Measurements from ENCODE around the gene YIPF3. TPM values are rescaled to one million over a fixed set of nuclear protein-coding genes. Genes with fewer than 3 reads are reported as not detected.

Gene YIPF3
- total RNA-seq, 2 donors from 2014 or later: 162 to 180 TPM

DNA sequence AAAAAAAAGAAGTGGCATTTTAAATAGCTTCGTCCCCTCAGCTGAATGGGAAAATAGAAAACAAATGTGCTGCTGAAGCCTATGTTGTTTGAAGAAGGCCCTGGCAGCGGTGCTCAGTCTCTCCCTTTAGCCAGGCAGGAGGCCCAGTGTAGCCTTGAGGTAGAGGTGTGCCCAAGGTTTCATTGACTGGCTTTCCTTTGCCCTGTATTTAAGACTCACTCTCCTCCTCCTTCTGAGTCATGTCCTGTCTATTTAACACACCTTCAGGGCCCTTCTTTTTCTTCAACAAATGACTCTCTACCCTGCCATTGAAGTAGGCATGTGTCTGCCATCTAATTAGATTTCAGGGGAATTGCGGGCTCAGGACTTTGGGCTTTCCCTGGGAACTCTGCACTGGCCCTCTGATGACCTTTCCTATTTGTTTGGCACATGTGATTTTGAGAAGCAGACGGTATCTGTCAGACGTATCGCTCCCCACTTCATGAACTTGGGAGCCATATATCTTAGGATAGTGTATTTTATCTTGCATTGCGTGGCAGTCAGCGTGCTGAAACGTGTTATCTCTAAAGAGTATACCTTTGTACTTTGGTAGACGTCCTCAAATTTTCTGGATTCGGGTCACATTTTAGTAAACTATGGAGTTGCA, 35.0 kb downstream of the YIPF3 start:
- peaks cover 7% of the 10 kb centered on the region for H3K4me1 ChIP-seq (replicated peaks)
- no peaks in the 10 kb centered on the region for H3K36me3 ChIP-seq
- DNase-seq (ENCODE audit: low spot score): no peak
- no peak overlapping the region for H3K4me3 ChIP-seq
- H3K9me3 ChIP-seq: no peaks in the 10 kb centered on the region
- 75% methylated on average over 11 of the region's 11 CpGs for WGBS
- TF ChIP-seq CTCF (IDR thresholded peaks at IDR 0.05) (no peak), POLR2AphosphoS5 (IDR thresholded peaks at IDR 0.05) (no peak), POLR2A (IDR thresholded peaks at IDR 0.05) (no peak)
- H3K27me3 ChIP-seq (replicated peaks; ENCODE audit: insufficient read depth): no peaks in the 10 kb centered on the region
- H3K27ac ChIP-seq: no peak overlapping the region
- intact Hi-C loops (cut with DNase I): no loop called here

DNA sequence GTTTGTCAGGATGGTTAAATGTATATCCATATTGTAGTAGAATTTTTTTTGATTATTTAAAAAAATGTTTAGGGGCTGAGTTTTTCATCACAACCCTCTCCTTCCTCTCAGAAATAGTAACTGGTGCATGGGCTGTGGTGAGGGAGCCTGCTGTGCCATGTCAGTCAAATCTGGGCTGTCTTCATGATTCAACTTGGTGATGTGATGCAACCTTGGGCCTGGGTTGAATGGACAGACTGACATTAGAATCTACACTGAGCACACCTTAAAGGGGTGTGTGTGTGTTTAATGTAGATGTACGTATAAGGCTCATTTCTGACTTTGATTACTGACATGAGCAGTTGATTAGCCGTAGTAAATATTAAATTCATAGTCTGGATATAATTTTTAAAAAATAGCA, 35.7 kb downstream of the YIPF3 start:
- Histone ChIP-seq H3K27me3 (replicated peaks; ENCODE audit: insufficient read depth) (no peaks in the 10 kb centered on the region), H3K4me3 (no peak overlapping the region), H3K4me1 (replicated peaks) (peaks cover 7% of the 10 kb centered on the region), H3K36me3 (no peaks in the 10 kb centered on the region), H3K27ac (no peak overlapping the region), H3K9me3 (no peaks in the 10 kb centered on the region)
- TF ChIP-seq POLR2AphosphoS5 (IDR thresholded peaks at IDR 0.05) (no peak), POLR2A (IDR thresholded peaks at IDR 0.05) (no peak), CTCF (IDR thresholded peaks at IDR 0.05) (no peak)
- WGBS: 95% methylated on average over 2 of the region's 2 CpGs
- no peak for DNase-seq (ENCODE audit: low spot score)
- intact Hi-C loops (cut with DNase I): no loop called here

DNA sequence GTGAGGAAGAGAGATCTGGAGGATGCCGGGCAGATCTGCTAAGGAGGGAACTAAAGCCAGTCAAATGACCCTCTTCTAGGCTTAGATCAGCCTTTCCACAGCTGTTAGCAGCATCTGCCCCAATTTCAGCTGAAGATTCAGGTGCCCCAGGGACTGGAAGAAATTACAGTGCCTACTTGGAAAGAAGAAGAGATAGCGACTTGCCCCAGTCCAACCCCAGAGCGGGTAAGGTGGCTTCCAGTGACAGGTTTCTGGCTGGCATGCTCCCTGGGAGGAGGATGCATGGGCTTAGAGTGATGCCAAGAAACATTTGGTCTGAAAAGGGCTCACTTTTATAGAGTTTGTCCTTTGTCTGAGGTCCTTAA, 38.7 kb downstream of the YIPF3 start:
- Histone ChIP-seq H3K4me3 (peak overlapping the region; percentile 61 to 85), H3K4me1 (replicated peaks) (peaks cover 7% of the 10 kb centered on the region), H3K36me3 (no peaks in the 10 kb centered on the region), H3K9me3 (no peaks in the 10 kb centered on the region), H3K27me3 (replicated peaks; ENCODE audit: insufficient read depth) (no peaks in the 10 kb centered on the region), H3K27ac (peak overlapping the region; percentile 81 to 83)
- no peak for DNase-seq (ENCODE audit: low spot score)
- TF ChIP-seq POLR2AphosphoS5 (IDR thresholded peaks at IDR 0.05): no peak
- no peak for TF ChIP-seq POLR2A (IDR thresholded peaks at IDR 0.05)
- no peak for TF ChIP-seq CTCF (IDR thresholded peaks at IDR 0.05)
- 10% methylated on average over 3 of the region's 3 CpGs for WGBS
- intact Hi-C loops (cut with DNase I): no loop called here

DNA sequence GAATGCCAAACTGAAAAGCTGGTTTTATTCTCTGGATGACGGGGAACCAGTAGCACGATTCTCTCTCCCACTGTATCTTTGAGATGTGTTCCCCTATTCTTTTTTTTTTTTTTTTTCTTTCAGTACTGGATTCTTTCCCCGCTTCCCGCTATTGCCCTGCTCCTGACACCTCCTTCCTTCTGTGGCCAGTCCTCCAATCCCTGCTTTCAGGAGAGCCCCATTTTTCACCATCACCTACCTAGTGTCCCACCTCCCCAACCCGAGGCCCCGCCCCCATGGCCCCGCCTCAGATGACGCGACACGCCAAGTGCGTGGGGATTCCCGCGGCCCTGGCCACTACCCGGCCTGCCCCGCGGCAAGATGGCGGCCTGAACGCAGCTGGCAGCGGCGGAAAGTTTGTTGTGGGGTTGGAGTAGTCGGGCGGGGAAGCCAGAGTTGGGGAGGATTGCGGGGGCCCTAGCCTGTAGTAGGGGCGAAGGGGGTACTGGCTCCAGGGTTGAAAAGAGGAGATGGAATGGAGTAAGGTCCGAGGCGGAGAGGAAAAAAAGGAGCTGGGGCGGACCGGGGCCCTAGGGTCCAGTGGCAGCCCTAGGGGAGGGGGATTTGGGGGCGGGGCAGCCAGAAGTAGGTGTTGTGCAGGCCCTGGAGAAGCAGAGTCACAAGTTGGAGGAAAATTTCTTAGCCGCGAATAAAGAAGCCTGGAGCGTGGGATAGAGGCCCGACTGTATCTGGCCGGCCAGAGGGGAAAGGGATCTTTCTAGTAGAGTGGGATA, 39.3 kb downstream of the YIPF3 start, which contains the start of gene TJAP1:
TSS of gene TJAP1 (plus strand) at position 336 of the 773 bp plus-strand sequence. CDS start 21,432 bp downstream, outside the sequence.
- Histone ChIP-seq H3K4me3 (peak within 1 kb of the TSS; percentile 61 to 85), H3K9me3 (no peaks in the 10 kb centered on the region), H3K27ac (peak within 1 kb of the TSS; percentile 81 to 83), H3K4me1 (replicated peaks) (peaks cover 7% of the 10 kb centered on the region), H3K27me3 (replicated peaks; ENCODE audit: insufficient read depth) (no peaks in the 10 kb centered on the region), H3K36me3 (no peaks in the 10 kb centered on the region)
- TF ChIP-seq POLR2A (IDR thresholded peaks at IDR 0.05) (peak; percentile 79), CTCF (IDR thresholded peaks at IDR 0.05) (no peak), POLR2AphosphoS5 (IDR thresholded peaks at IDR 0.05) (peak; percentile 93)
- peak; percentile 91 for DNase-seq (ENCODE audit: low spot score)
- WGBS: under 1% methylated on average over 34 of the region's 34 CpGs
- intact Hi-C loops (cut with DNase I): no loop called here

Data from prostate gland (tissue), 2 donors.